Measurements from ENCODE around the gene ZNF836. TPM values are rescaled to one million over a fixed set of nuclear protein-coding genes. Genes with fewer than 3 reads are reported as not detected.

ZNF836 gene
- total RNA-seq, 1 experiment from 2014 or later: 4.3 TPM

GRCh38 chr19:52189735-52190486 lies 18.5 kb upstream of the ZNF836 start, which contains the start of gene PPP2R1A:
Gene PPP2R1A (plus strand): TSS chr19:52190052. CDS start chr19:52190097, 45 bp downstream.
- BruUV-seq (replicated peaks): no TSS peak
- DNase-seq (ENCODE audit: unreplicated experiment): peak; percentile 100
- POLR2A ChIA-PET: interaction anchor here (0.6 to 3.4 kb wide), 26 partner anchors 10 to 501 kb away, joined by 3 to 60 read pairs (median 4); partner anchors contain the start of genes ZNF432, ZNF614, ZNF615 and ZNF616
- TF ChIP-seq, protein P1, sequence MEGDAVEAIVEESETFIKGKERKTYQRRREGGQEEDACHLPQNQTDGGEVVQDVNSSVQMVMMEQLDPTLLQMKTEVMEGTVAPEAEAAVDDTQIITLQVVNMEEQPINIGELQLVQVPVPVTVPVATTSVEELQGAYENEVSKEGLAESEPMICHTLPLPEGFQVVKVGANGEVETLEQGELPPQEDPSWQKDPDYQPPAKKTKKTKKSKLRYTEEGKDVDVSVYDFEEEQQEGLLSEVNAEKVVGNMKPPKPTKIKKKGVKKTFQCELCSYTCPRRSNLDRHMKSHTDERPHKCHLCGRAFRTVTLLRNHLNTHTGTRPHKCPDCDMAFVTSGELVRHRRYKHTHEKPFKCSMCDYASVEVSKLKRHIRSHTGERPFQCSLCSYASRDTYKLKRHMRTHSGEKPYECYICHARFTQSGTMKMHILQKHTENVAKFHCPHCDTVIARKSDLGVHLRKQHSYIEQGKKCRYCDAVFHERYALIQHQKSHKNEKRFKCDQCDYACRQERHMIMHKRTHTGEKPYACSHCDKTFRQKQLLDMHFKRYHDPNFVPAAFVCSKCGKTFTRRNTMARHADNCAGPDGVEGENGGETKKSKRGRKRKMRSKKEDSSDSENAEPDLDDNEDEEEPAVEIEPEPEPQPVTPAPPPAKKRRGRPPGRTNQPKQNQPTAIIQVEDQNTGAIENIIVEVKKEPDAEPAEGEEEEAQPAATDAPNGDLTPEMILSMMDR (IDR thresholded peaks at IDR 0.05; ENCODE audit: unreplicated experiment): no peak
- peaks cover 27% of the 10 kb centered on the region for H3K4me1 Mint-ChIP-seq (ENCODE audit: insufficient read depth, unreplicated experiment)
- no peaks in the 10 kb centered on the region for H3K27me3 Mint-ChIP-seq (ENCODE audit: insufficient read depth, unreplicated experiment)
- CTCF ChIA-PET: interaction anchor here (0.9 to 1.5 kb wide), 6 partner anchors 10 to 51 kb away, joined by 3 to 8 read pairs (median 4); no protein-coding TSS in a partner anchor
- H3K27ac Mint-ChIP-seq (ENCODE audit: low read depth, unreplicated experiment): peak within 1 kb of the TSS; percentile 100
- H3K9me3 Mint-ChIP-seq (ENCODE audit: unreplicated experiment): no peaks in the 10 kb centered on the region
- H3K4me3 Mint-ChIP-seq (ENCODE audit: unreplicated experiment): peak within 1 kb of the TSS; percentile 97
- intact Hi-C loops (cut with micrococcal nuclease): loop anchor here (1.0 kb wide), 2 partner anchors 47 to 50 kb away; no protein-coding TSS in a partner anchor
- peaks cover 19% of the 10 kb centered on the region for H3K36me3 Mint-ChIP-seq (ENCODE audit: insufficient read depth, unreplicated experiment)

DNA sequence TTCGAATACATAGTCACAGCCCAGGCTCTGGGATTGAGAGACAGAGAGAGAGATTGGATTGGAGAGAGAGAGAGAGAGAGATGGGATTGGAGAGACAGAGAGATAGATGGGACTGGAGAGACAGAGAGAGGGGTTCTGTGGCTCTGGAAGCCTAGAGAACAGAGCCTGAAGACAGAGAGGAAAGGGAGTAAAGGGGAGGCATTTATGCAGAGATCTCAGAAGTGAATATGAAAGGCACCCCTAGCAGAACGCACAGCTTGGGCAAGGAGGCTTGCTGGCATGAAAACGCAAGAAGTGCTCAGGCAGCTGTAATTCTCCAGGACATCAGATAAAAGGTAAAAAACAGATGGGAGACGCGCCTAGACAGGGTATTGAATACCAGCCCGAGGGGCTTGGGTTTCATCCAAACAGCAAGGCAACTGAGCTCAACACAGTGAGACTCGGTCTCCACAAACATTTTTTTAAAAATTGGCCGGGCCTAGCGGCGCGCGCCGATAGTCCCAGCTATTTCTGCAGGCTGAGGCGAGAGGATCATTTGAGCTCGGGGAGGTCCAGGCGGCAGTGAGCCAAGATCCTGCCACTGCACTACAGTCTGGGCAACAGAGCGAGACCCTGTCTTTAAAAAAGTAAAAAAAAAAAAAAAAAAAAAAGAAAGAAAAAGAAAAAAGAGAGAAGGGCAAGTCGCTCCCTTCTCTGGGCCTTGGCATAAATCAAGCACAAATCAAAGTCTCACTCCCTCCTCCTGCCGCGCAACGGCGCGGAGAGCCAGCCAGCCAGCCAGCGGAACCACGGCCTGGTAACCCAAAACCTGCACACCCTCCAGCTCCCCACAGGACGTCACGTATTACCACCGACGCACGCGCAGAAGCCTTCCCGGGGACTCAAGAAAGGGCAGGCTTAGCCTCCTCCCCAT lies 17.7 kb upstream of the ZNF836 start:
- no peaks in the 10 kb centered on the region for H3K27me3 Mint-ChIP-seq (ENCODE audit: insufficient read depth, unreplicated experiment)

DNA sequence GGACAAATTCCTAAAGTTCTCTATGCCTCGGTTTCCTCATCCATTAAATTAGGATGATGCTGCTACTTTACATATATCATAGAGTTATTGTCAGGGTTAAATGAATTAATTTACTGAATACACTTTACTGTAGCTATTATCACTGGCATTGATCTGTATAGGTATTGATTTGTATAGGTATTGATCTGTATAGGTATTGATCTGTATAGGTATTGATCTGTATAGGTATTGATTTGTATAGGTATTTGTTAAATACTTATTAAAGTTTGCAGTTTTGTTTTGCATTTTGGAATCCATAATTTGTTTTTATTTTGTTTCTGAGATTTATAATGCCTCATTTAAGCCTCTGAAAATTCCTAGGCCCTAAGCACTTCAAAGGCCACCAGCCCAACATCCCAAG lies 16.0 kb upstream of the ZNF836 start:
- POLR2A ChIA-PET: interaction anchor here (1.5 to 3.4 kb wide), 2 partner anchors 15 to 48 kb away, joined by 10 to 43 read pairs; partner anchors contain the start of genes ZNF616 and ZNF836
- intact Hi-C loops (cut with micrococcal nuclease): no loop called here
- Mint-ChIP-seq H3K27ac (ENCODE audit: low read depth, unreplicated experiment) (no peak overlapping the region), H3K4me3 (ENCODE audit: unreplicated experiment) (no peak overlapping the region), H3K36me3 (ENCODE audit: insufficient read depth, unreplicated experiment) (no peaks in the 10 kb centered on the region), H3K9me3 (ENCODE audit: unreplicated experiment) (no peaks in the 10 kb centered on the region), H3K4me1 (ENCODE audit: insufficient read depth, unreplicated experiment) (peaks cover 18% of the 10 kb centered on the region), H3K27me3 (ENCODE audit: insufficient read depth, unreplicated experiment) (no peaks in the 10 kb centered on the region)
- BruUV-seq (replicated peaks): no TSS peak
- no peak for DNase-seq (ENCODE audit: unreplicated experiment)
- CTCF ChIA-PET: interaction anchor here (0.6 to 1.0 kb wide), 3 partner anchors 17 to 1768 kb away, joined by 3 read pairs; no protein-coding TSS in a partner anchor
- TF ChIP-seq, protein P1 (IDR thresholded peaks at IDR 0.05; ENCODE audit: unreplicated experiment): no peak

More for the DNA sequence above, 17.7 kb upstream of the ZNF836 start:
- peaks cover 21% of the 10 kb centered on the region for H3K4me1 Mint-ChIP-seq (ENCODE audit: insufficient read depth, unreplicated experiment)
- no peak for DNase-seq (ENCODE audit: unreplicated experiment)
- peaks cover 11% of the 10 kb centered on the region for H3K36me3 Mint-ChIP-seq (ENCODE audit: insufficient read depth, unreplicated experiment)
- BruUV-seq (replicated peaks): TSS peak; percentile 87
- CTCF ChIA-PET: interaction anchor here (0.6 to 1.5 kb wide), 8 partner anchors 11 to 50 kb away, joined by 3 to 8 read pairs (median 3); no protein-coding TSS in a partner anchor
- peak overlapping the region; percentile 97 for H3K4me3 Mint-ChIP-seq (ENCODE audit: unreplicated experiment)
- TF ChIP-seq, protein P1 (IDR thresholded peaks at IDR 0.05; ENCODE audit: unreplicated experiment): no peak
- H3K27ac Mint-ChIP-seq (ENCODE audit: low read depth, unreplicated experiment): peak overlapping the region; percentile 100
- H3K9me3 Mint-ChIP-seq (ENCODE audit: unreplicated experiment): no peaks in the 10 kb centered on the region
- intact Hi-C loops (cut with micrococcal nuclease): loop anchor here (1.0 kb wide), 1 partner anchor 49 kb away; no protein-coding TSS in a partner anchor
- POLR2A ChIA-PET: interaction anchor here (0.6 to 3.4 kb wide), 29 partner anchors 10 to 501 kb away, joined by 3 to 60 read pairs (median 4); partner anchors contain the start of genes ZNF432, ZNF614, ZNF615 and ZNF616

Measured in MCF 10A (cell line).